Trophoblast cell (in vitro differentiated cells and primary cell): ENCODE results near the gene RPL15.

Experiments used
- DNase-seq, 2 donors: peaks; one replicate each; pipeline ENCODE4 v3.0.0-alpha.2; 2016
- H2AFZ ChIP-seq: 2 replicates; pipeline ENCODE4 v1.6.1; 2013; ENCODE audit warnings: low read length, moderate library complexity, mild to moderate bottlenecking; ENCODE audit not compliant: insufficient read depth, poor library complexity
- H2AK5ac ChIP-seq: 2 replicates; pipeline ENCODE4 v1.6.1; 2013; ENCODE audit warnings: mild to moderate bottlenecking, low read length
- H2BK120ac ChIP-seq: 2 replicates; pipeline ENCODE4 v1.6.1; 2013; ENCODE audit warnings: low read length, mild to moderate bottlenecking, moderate library complexity; ENCODE audit not compliant: insufficient read depth, poor library complexity
- H2BK12ac ChIP-seq: 2 replicates; pipeline ENCODE4 v1.6.1; 2013; ENCODE audit warnings: mild to moderate bottlenecking, low read length, moderate library complexity
- H2BK5ac ChIP-seq: 2 replicates; pipeline ENCODE4 v1.6.1; 2013; ENCODE audit warnings: low read length, low read depth, moderate library complexity, mild to moderate bottlenecking; ENCODE audit not compliant: poor library complexity
- H3K14ac ChIP-seq: 2 replicates; pipeline ENCODE4 v1.6.1; 2013; ENCODE audit warnings: mild to moderate bottlenecking, low read length
- H3K18ac ChIP-seq: 2 replicates; pipeline ENCODE4 v1.6.1; 2013; ENCODE audit warnings: mild to moderate bottlenecking, low read length
- H3K23ac ChIP-seq: 2 replicates; pipeline ENCODE4 v1.6.1; 2013; ENCODE audit warnings: low read length
- H3K27ac ChIP-seq: 2 replicates; pipeline ENCODE4 v1.5.1; 2013; ENCODE audit warnings: low read depth, mild to moderate bottlenecking, inconsistent platforms, low read length, moderate library complexity
- H3K27me3 ChIP-seq: 2 replicates; pipeline ENCODE4 v1.6.1; 2013; ENCODE audit warnings: inconsistent platforms, mild to moderate bottlenecking, low read length, moderate library complexity; ENCODE audit not compliant: insufficient read depth
- H3K36me3 ChIP-seq, 2 experiments: 1 replicate in 1 of 2; 2 replicates in 1 of 2; pipeline ENCODE4 v1.6.1; 2013; ENCODE audit warnings: low read length in 2 of 2, mild to moderate bottlenecking in 2 of 2, moderate library complexity in 1 of 2; ENCODE audit not compliant: insufficient read depth in 2 of 2, control insufficient read depth in 1 of 2
- H3K4ac ChIP-seq: 2 replicates; pipeline ENCODE4 v1.6.1; 2013; ENCODE audit warnings: low read depth, mild to moderate bottlenecking, low read length, moderate library complexity
- H3K4me1 ChIP-seq, 2 experiments: 1 replicate in 1 of 2; 2 replicates in 1 of 2; pipeline ENCODE4 v1.6.1; 2013; ENCODE audit warnings: low read length in 2 of 2, mild to moderate bottlenecking in 2 of 2, moderate library complexity in 1 of 2; ENCODE audit not compliant: insufficient read depth in 2 of 2, control insufficient read depth in 1 of 2
- H3K4me2 ChIP-seq: 2 replicates; pipeline ENCODE4 v1.6.1; 2013; ENCODE audit warnings: inconsistent platforms, mild to moderate bottlenecking, low read length, moderate library complexity
- H3K4me3 ChIP-seq: 2 replicates; pipeline ENCODE4 v1.5.1; 2013; ENCODE audit warnings: mild to moderate bottlenecking, low read depth, low read length, inconsistent platforms
- H3K79me1 ChIP-seq: one replicate; pipeline ENCODE4 v1.6.1; 2013; ENCODE audit warnings: low read length
- H3K79me2 ChIP-seq: 2 replicates; pipeline ENCODE4 v1.6.1; 2013; ENCODE audit warnings: low read length, mild to moderate bottlenecking; ENCODE audit not compliant: control insufficient read depth, insufficient read depth, poor library complexity
- H3K9ac ChIP-seq: 2 replicates; pipeline ENCODE4 v1.6.1; 2013; ENCODE audit warnings: mild to moderate bottlenecking, low read length
- H3K9me3 ChIP-seq: 2 replicates; pipeline ENCODE4 v1.6.1; 2013; ENCODE audit warnings: low read depth, mild to moderate bottlenecking, control low read depth, inconsistent platforms, low read length; ENCODE audit not compliant: insufficient read depth
- H4K12ac ChIP-seq: 2 replicates; pipeline ENCODE4 v1.6.1; 2013; ENCODE audit warnings: low read depth, mild to moderate bottlenecking, low read length, moderate library complexity
- H4K8ac ChIP-seq: 2 replicates; pipeline ENCODE4 v1.6.1; 2013; ENCODE audit warnings: low read depth, mild to moderate bottlenecking, low read length, moderate library complexity
- H4K91ac ChIP-seq: one replicate; pipeline ENCODE4 v1.6.1; 2013; ENCODE audit warnings: low read depth, mild to moderate bottlenecking, low read length, moderate library complexity
- WGBS: extraction: QIAGEN DNeasy Blood & Tissue Kit; methylation state at CpG from one replicate; pipeline ENCODE4 v1.1.7; 2013; ENCODE audit warnings: missing lambda C conversion rate; ENCODE audit not compliant: insufficient read length, insufficient coverage; ENCODE audit errors: extremely low coverage; 5-methylcytosine and 5-hydroxymethylcytosine counted together

RPL15 gene

DNA sequence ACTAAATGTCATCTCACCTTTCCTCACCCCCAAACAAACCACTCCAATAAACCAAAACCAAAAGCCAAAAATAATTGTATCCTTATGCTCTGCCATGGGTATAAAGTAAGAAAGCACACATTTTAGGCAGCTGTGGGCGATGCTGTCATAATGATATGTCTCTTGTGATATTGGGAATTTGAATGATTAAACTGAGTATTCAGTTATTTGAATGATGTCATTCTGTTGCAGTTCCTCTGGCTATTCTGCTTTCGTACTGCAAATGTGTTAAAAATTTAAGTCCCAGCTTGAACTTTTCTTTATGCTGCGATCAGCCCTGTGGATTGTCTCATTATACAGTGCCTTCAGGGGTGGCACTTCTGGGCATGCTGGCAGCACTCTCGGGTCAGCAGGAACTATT is 17.3 kb downstream of the RPL15 start:
- Histone ChIP-seq H3K27ac (no peak overlapping the region), H3K4ac (no peak overlapping the region), H4K91ac (no peak overlapping the region), H3K14ac (no peak overlapping the region), H3K9ac (no peak overlapping the region), H4K12ac (no peak overlapping the region), H3K18ac (no peak overlapping the region), H3K79me1 (no peaks in the 10 kb centered on the region), H3K79me2 (no peaks in the 10 kb centered on the region), H2BK5ac (no peak overlapping the region), H2BK12ac (no peak overlapping the region), H2AFZ (no peak overlapping the region), H3K9me3 (no peaks in the 10 kb centered on the region), H3K4me3 (no peak overlapping the region), H3K4me1 (no peaks in the 10 kb centered on the region), H3K36me3 (no peaks in the 10 kb centered on the region), H2BK120ac (no peak overlapping the region), H3K23ac (no peak overlapping the region), H2AK5ac (no peak overlapping the region), H3K27me3 (no peaks in the 10 kb centered on the region), H4K8ac (no peak overlapping the region), H3K4me2 (no peak overlapping the region)
- WGBS, result no CpG with 5 or more reads among the region's 4 CpGs
- no peak for DNase-seq

DNA sequence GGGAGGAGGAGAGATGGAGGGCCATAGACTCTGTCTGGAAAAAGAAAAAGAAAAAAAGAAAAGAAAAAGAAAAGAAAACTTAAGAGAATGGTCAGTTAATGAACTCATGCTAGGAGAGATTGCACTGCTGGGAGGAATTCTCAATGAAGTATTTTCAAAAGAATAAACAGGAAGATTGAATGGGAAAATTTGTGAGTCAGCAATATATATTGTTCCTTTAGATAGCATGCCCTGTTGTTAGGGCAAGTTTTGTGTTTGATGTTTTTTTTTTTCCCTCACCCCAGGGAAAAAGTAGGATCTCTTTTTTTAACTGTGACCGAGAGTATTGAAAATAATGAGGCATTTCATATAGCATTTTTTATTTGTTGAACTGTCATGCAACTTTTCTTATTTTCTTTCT is 20.4 kb downstream of the RPL15 start:
- Histone ChIP-seq H3K9me3 (no peaks in the 10 kb centered on the region), H4K12ac (no peak overlapping the region), H3K23ac (no peak overlapping the region), H3K79me1 (no peaks in the 10 kb centered on the region), H3K4me2 (no peak overlapping the region), H2AFZ (no peak overlapping the region), H3K27me3 (no peaks in the 10 kb centered on the region), H2BK120ac (no peak overlapping the region), H3K4me1 (no peaks in the 10 kb centered on the region), H3K9ac (no peak overlapping the region), H3K4me3 (no peak overlapping the region), H3K18ac (no peak overlapping the region), H2BK5ac (no peak overlapping the region), H4K8ac (no peak overlapping the region), H3K14ac (no peak overlapping the region), H3K4ac (no peak overlapping the region), H2BK12ac (no peak overlapping the region), H3K79me2 (no peaks in the 10 kb centered on the region), H2AK5ac (no peak overlapping the region), H3K36me3 (no peaks in the 10 kb centered on the region), H4K91ac (no peak overlapping the region), H3K27ac (no peak overlapping the region)
- WGBS, result no CpG with 5 or more reads among the region's 1 CpG
- no peak for DNase-seq

DNA sequence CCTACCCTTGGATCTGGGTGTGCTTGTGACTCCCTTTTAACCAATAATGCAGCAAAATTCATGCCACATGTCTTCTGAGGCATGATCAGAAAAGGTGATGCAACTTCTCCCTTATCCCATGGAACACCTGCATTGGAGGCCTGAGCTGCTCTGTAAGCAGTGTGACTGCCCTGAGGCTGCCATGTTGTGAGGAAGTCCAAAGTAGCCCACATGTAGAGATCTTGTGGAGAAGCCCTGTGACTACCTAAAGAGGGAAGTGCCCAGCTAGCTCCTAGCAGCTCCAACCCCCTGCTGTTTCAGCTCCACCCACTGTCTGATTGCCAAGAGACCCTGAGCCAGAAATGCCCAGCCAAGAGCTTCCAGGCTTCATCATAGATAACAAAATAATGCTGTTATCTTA is 21.8 kb downstream of the RPL15 start:
- Histone ChIP-seq H2AK5ac (no peak overlapping the region), H2BK120ac (no peak overlapping the region), H2AFZ (no peak overlapping the region), H4K8ac (no peak overlapping the region), H3K27me3 (no peaks in the 10 kb centered on the region), H3K14ac (no peak overlapping the region), H2BK5ac (no peak overlapping the region), H4K91ac (no peak overlapping the region), H4K12ac (no peak overlapping the region), H3K4me2 (no peak overlapping the region), H3K4ac (no peak overlapping the region), H3K36me3 (no peaks in the 10 kb centered on the region), H2BK12ac (no peak overlapping the region), H3K23ac (no peak overlapping the region), H3K4me3 (no peak overlapping the region), H3K9me3 (no peaks in the 10 kb centered on the region), H3K18ac (no peak overlapping the region), H3K4me1 (no peaks in the 10 kb centered on the region), H3K27ac (no peak overlapping the region), H3K9ac (no peak overlapping the region), H3K79me1 (no peaks in the 10 kb centered on the region), H3K79me2 (no peaks in the 10 kb centered on the region)
- DNase-seq, result no peak

DNA sequence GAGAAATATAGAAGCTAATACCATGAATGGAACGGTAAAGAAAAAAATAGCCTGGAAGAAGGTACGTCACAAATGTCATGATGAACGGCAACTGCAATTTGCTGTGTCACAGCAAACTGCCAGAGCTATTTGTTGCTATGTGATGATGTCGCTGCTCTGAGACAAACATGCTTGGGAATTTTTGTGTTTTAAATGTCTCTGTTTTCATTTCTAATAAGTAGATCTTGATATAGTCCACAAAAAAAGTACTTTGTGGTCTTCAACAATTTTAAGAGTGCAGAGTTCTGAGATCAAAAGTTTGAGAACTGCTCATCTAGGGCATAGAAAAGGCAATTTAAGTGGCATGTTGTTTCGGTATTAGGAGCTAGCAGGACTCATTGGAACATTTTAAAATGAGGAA is 23.8 kb downstream of the RPL15 start:
- Histone ChIP-seq H3K27ac (no peak overlapping the region), H2AFZ (no peak overlapping the region), H3K9me3 (no peaks in the 10 kb centered on the region), H3K4ac (no peak overlapping the region), H2BK120ac (no peak overlapping the region), H3K4me1 (no peaks in the 10 kb centered on the region), H3K79me1 (peaks cover 6% of the 10 kb centered on the region), H3K36me3 (no peaks in the 10 kb centered on the region), H2AK5ac (no peak overlapping the region), H4K12ac (no peak overlapping the region), H3K4me3 (no peak overlapping the region), H3K9ac (no peak overlapping the region), H3K4me2 (no peak overlapping the region), H3K23ac (no peak overlapping the region), H3K18ac (no peak overlapping the region), H3K27me3 (no peaks in the 10 kb centered on the region), H2BK12ac (no peak overlapping the region), H3K14ac (no peak overlapping the region), H4K8ac (no peak overlapping the region), H3K79me2 (peaks cover 2% of the 10 kb centered on the region), H2BK5ac (no peak overlapping the region), H4K91ac (no peak overlapping the region)
- DNase-seq, result no peak
- no CpG with 5 or more reads among the region's 5 CpGs for WGBS

DNA sequence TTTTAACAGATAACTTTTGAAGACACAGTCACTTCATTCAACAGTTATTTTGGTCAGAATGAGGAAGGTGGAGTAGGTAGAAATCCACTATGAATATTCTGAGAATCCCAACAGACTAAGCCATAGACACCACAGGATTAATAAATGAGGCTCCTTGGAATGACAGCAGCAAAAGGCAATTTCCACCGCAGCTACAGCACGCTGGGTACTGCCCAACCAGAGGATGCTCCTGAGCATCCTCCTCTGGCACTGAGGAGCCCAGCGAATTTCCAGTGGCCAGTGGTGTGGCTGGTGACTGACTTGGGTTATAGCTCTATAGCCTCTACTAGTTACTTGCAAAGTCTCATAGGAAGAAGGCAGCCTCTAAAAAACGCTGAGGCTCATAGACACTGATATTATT is 24.5 kb downstream of the RPL15 start:
- Histone ChIP-seq H4K12ac (no peak overlapping the region), H3K14ac (no peak overlapping the region), H2AFZ (no peak overlapping the region), H3K18ac (no peak overlapping the region), H3K4me3 (no peak overlapping the region), H3K4me2 (no peak overlapping the region), H3K9ac (no peak overlapping the region), H3K4me1 (no peaks in the 10 kb centered on the region), H3K79me2 (peaks cover 6% of the 10 kb centered on the region), H2BK12ac (no peak overlapping the region), H2BK5ac (no peak overlapping the region), H4K91ac (no peak overlapping the region), H3K4ac (no peak overlapping the region), H4K8ac (no peak overlapping the region), H3K9me3 (no peaks in the 10 kb centered on the region), H3K23ac (no peak overlapping the region), H3K27ac (no peak overlapping the region), H3K27me3 (no peaks in the 10 kb centered on the region), H3K36me3 (no peaks in the 10 kb centered on the region), H3K79me1 (peaks cover 11% of the 10 kb centered on the region), H2AK5ac (no peak overlapping the region), H2BK120ac (no peak overlapping the region)
- no CpG with 5 or more reads among the region's 4 CpGs for WGBS
- DNase-seq, result no peak
